GM23338 (cell line): Measurements from ENCODE around the gene DYNLT4.

Source experiments
- CREB1 ChIP-seq: fragments of 250-450 bp; sonication (Bioruptor Pico); IDR thresholded peaks from 2 replicates; pipeline ENCODE4 v1.5.0; 2020; ENCODE audit warnings: low read depth, mild to moderate bottlenecking, moderate library complexity
- EZH2 ChIP-seq: fragments of 200-600 bp; sonication (generic); IDR thresholded peaks from one replicate; pipeline ENCODE4 v1.8.0; 2017; ENCODE audit warnings: antibody characterized with exemption, mild to moderate bottlenecking, low read depth; ENCODE audit not compliant: unreplicated experiment
- EZH2phosphoT487 ChIP-seq: fragments of 200-600 bp; sonication (generic); IDR thresholded peaks from one replicate; pipeline ENCODE4 v1.8.1; 2018; ENCODE audit warnings: antibody characterized with exemption; ENCODE audit not compliant: unreplicated experiment
- JUNB ChIP-seq: IDR thresholded peaks from one replicate; pipeline ENCODE4 v1.6.1; 2016; ENCODE audit warnings: antibody characterized with exemption; ENCODE audit not compliant: unreplicated experiment
- NANOG ChIP-seq: IDR thresholded peaks from 2 replicates; pipeline ENCODE4 v1.6.1; 2016; ENCODE audit warnings: antibody characterized with exemption, borderline replicate concordance
- POLR2AphosphoS5 ChIP-seq: IDR thresholded peaks from 2 replicates; pipeline ENCODE4 v1.6.1; 2016; ENCODE audit warnings: antibody characterized with exemption, low read depth
- STAT1 ChIP-seq: IDR thresholded peaks from one replicate; pipeline ENCODE4 v1.6.1; 2016; ENCODE audit warnings: antibody characterized with exemption; ENCODE audit not compliant: unreplicated experiment
- ZNF114 ChIP-seq: fragments of 250-450 bp; sonication (Bioruptor Pico); IDR thresholded peaks from 2 replicates; pipeline ENCODE4 v1.5.0; 2020; ENCODE audit warnings: mild to moderate bottlenecking, moderate library complexity
- ZNF331 ChIP-seq: fragments of 250-450 bp; sonication (Bioruptor Pico); IDR thresholded peaks from 2 replicates; pipeline ENCODE4 v1.5.0; 2020; ENCODE audit warnings: low read depth, mild to moderate bottlenecking, moderate library complexity
- TF ChIP-seq, protein P1 (sequence below), 2 experiments: fragments of 200-600 bp in 1 of 2; sonication (generic) in 1 of 2; conservative IDR thresholded peaks; 2 replicates each; pipeline versions ENCODE4 v1.5.1 to v1.6.1; 2016 to 2017; ENCODE audit warnings: antibody characterized with exemption in 2 of 2, low read depth in 2 of 2, mild to moderate bottlenecking in 2 of 2, moderate library complexity in 1 of 2
- TF ChIP-seq, protein P2 (sequence below): IDR thresholded peaks from 2 replicates; pipeline ENCODE4 v1.6.1; 2016; ENCODE audit warnings: antibody characterized with exemption
- TF ChIP-seq, protein P3 (sequence below): IDR thresholded peaks from one replicate; pipeline ENCODE4 v1.6.1; 2018; ENCODE audit warnings: antibody characterized with exemption; ENCODE audit not compliant: unreplicated experiment
- TF ChIP-seq, protein P4 (sequence below): fragments of 250-450 bp; sonication (Bioruptor Pico); IDR thresholded peaks from 2 replicates; pipeline ENCODE4 v1.5.0; 2020; ENCODE audit warnings: mild to moderate bottlenecking, moderate library complexity

DNA sequence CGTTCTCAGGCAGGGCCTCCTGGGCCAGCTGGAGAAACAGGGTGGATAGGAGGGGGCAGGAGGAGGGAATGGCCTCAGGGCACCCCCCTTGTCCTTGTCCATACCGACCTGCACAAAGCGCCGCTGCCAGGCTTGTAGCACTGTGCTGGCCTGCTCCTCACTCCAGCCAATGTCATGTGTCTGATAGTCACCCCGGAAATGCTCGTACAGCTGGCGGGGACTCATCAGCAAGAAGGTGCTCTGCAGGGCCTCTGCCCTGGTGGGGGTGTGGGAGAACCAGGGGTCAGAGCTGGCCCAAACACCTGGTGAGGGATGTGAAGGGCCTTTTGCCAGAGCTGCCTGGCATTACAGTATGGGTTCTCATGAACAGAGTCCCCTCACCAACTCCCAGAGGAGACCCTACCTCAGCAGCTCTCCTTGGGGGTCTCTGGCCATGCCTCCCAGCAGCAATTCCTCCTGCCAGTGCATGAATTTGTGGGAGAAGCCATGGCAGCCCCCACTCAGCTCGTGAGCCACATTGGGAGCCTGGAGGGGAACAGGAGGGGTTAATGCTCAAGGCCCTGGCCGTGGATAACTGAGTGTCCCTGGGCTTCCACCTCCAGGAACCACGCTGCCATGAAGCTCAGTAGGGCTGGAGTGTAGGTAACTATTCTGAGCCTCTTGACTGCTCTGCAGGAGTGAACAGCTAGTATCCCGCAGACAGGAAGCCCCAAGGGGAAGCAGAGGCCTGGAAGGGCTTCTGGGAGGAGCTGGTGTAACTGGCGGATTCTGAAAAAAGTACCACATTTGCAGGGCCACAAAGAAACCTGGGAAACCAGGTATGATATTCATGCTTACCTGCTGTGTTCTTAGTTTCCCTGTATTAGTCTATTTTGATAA, 22.6 kb upstream of the DYNLT4 start:
- TF ChIP-seq, protein P1, sequence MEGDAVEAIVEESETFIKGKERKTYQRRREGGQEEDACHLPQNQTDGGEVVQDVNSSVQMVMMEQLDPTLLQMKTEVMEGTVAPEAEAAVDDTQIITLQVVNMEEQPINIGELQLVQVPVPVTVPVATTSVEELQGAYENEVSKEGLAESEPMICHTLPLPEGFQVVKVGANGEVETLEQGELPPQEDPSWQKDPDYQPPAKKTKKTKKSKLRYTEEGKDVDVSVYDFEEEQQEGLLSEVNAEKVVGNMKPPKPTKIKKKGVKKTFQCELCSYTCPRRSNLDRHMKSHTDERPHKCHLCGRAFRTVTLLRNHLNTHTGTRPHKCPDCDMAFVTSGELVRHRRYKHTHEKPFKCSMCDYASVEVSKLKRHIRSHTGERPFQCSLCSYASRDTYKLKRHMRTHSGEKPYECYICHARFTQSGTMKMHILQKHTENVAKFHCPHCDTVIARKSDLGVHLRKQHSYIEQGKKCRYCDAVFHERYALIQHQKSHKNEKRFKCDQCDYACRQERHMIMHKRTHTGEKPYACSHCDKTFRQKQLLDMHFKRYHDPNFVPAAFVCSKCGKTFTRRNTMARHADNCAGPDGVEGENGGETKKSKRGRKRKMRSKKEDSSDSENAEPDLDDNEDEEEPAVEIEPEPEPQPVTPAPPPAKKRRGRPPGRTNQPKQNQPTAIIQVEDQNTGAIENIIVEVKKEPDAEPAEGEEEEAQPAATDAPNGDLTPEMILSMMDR (conservative IDR thresholded peaks at IDR 0.05; ENCODE audit: low read depth in 2 of 2), result no peak
- no peak for TF ChIP-seq POLR2AphosphoS5
- TF ChIP-seq, protein P2, sequence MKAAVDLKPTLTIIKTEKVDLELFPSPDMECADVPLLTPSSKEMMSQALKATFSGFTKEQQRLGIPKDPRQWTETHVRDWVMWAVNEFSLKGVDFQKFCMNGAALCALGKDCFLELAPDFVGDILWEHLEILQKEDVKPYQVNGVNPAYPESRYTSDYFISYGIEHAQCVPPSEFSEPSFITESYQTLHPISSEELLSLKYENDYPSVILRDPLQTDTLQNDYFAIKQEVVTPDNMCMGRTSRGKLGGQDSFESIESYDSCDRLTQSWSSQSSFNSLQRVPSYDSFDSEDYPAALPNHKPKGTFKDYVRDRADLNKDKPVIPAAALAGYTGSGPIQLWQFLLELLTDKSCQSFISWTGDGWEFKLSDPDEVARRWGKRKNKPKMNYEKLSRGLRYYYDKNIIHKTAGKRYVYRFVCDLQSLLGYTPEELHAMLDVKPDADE, result no peak
- no peak for TF ChIP-seq CREB1 (CRISPR knock-in tag)
- TF ChIP-seq EZH2, result no peak
- TF ChIP-seq, protein P3, sequence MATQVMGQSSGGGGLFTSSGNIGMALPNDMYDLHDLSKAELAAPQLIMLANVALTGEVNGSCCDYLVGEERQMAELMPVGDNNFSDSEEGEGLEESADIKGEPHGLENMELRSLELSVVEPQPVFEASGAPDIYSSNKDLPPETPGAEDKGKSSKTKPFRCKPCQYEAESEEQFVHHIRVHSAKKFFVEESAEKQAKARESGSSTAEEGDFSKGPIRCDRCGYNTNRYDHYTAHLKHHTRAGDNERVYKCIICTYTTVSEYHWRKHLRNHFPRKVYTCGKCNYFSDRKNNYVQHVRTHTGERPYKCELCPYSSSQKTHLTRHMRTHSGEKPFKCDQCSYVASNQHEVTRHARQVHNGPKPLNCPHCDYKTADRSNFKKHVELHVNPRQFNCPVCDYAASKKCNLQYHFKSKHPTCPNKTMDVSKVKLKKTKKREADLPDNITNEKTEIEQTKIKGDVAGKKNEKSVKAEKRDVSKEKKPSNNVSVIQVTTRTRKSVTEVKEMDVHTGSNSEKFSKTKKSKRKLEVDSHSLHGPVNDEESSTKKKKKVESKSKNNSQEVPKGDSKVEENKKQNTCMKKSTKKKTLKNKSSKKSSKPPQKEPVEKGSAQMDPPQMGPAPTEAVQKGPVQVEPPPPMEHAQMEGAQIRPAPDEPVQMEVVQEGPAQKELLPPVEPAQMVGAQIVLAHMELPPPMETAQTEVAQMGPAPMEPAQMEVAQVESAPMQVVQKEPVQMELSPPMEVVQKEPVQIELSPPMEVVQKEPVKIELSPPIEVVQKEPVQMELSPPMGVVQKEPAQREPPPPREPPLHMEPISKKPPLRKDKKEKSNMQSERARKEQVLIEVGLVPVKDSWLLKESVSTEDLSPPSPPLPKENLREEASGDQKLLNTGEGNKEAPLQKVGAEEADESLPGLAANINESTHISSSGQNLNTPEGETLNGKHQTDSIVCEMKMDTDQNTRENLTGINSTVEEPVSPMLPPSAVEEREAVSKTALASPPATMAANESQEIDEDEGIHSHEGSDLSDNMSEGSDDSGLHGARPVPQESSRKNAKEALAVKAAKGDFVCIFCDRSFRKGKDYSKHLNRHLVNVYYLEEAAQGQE, result no peak
- no peak for TF ChIP-seq NANOG
- no peak for TF ChIP-seq EZH2phosphoT487
- TF ChIP-seq JUNB, result no peak
- TF ChIP-seq ZNF114 (CRISPR knock-in tag), result no peak
- TF ChIP-seq, protein P4, sequence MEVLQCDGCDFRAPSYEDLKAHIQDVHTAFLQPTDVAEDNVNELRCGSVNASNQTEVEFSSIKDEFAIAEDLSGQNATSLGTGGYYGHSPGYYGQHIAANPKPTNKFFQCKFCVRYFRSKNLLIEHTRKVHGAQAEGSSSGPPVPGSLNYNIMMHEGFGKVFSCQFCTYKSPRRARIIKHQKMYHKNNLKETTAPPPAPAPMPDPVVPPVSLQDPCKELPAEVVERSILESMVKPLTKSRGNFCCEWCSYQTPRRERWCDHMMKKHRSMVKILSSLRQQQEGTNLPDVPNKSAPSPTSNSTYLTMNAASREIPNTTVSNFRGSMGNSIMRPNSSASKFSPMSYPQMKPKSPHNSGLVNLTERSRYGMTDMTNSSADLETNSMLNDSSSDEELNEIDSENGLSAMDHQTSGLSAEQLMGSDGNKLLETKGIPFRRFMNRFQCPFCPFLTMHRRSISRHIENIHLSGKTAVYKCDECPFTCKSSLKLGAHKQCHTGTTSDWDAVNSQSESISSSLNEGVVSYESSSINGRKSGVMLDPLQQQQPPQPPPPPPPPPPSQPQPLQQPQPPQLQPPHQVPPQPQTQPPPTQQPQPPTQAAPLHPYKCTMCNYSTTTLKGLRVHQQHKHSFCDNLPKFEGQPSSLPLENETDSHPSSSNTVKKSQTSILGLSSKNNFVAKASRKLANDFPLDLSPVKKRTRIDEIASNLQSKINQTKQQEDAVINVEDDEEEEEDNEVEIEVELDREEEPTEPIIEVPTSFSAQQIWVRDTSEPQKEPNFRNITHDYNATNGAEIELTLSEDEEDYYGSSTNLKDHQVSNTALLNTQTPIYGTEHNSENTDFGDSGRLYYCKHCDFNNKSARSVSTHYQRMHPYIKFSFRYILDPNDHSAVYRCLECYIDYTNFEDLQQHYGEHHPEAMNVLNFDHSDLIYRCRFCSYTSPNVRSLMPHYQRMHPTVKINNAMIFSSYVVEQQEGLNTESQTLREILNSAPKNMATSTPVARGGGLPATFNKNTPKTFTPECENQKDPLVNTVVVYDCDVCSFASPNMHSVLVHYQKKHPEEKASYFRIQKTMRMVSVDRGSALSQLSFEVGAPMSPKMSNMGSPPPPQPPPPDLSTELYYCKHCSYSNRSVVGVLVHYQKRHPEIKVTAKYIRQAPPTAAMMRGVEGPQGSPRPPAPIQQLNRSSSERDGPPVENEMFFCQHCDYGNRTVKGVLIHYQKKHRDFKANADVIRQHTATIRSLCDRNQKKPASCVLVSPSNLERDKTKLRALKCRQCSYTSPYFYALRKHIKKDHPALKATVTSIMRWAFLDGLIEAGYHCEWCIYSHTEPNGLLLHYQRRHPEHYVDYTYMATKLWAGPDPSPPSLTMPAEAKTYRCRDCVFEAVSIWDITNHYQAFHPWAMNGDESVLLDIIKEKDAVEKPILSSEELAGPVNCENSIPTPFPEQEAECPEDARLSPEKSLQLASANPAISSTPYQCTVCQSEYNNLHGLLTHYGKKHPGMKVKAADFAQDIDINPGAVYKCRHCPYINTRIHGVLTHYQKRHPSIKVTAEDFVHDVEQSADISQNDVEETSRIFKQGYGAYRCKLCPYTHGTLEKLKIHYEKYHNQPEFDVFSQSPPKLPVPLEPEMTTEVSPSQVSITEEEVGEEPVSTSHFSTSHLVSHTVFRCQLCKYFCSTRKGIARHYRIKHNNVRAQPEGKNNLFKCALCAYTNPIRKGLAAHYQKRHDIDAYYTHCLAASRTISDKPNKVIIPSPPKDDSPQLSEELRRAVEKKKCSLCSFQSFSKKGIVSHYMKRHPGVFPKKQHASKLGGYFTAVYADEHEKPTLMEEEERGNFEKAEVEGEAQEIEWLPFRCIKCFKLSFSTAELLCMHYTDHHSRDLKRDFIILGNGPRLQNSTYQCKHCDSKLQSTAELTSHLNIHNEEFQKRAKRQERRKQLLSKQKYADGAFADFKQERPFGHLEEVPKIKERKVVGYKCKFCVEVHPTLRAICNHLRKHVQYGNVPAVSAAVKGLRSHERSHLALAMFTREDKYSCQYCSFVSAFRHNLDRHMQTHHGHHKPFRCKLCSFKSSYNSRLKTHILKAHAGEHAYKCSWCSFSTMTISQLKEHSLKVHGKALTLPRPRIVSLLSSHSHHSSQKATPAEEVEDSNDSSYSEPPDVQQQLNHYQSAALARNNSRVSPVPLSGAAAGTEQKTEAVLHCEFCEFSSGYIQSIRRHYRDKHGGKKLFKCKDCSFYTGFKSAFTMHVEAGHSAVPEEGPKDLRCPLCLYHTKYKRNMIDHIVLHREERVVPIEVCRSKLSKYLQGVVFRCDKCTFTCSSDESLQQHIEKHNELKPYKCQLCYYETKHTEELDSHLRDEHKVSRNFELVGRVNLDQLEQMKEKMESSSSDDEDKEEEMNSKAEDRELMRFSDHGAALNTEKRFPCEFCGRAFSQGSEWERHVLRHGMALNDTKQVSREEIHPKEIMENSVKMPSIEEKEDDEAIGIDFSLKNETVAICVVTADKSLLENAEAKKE (CRISPR knock-in tag), result no peak
- TF ChIP-seq STAT1, result no peak
- TF ChIP-seq ZNF331 (CRISPR knock-in tag), result no peak
